ENCODE data around the gene MYO1H. TPM values are rescaled to one million over a fixed set of nuclear protein-coding genes. Genes with fewer than 3 reads are reported as not detected.

The MYO1H gene
- total and polyA plus RNA-seq, 2 of the 13 experiments (the other 11 are each of a cell fraction or from before 2014, with no cell fraction given), result not detected

DNA sequence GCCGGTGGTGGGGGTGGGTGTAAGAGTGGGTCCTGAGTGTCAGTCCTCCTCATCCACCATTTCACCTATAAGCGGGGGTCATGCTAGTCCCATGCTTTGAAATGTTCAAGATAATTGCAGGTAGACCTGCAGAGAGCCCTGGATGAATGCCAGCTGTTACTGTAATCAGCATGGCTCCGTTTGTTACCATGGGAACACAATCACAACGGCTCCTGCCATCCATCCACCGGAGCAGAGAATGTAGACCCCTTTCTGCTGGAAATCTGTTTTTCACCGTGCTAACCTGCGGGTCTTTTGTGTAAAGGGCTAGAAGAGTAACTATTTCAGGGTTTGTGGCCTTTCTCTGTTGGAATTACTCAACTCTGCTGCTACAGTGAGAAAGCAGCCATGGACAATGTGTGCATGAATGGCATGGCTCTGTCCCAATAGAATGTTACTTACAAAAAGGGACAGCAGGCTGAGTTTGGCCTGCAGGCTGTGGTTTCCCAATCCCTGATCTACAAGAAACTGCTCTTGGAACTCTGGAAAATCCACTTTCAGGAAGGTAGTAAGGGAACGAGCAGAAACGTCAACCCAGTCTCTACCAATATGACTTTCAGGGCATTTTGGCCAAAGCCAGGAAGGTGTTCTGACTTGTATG, 93.3 kb downstream of the MYO1H start:
- H3K4me2 ChIP-seq (ENCODE audit: low read depth, low read length), result no peak overlapping the region
- 40% methylated on average over 8 of the region's 9 CpGs for WGBS (ENCODE audit: low lambda C conversion rate)
- no peak overlapping the region for H3K4me3 ChIP-seq (replicated peaks in 1 of 3; ENCODE audit: insufficient read depth in 1 of 3, low read depth in 2 of 3, low read length in 3 of 3)
- H4K20me1 ChIP-seq (ENCODE audit: insufficient read depth, low read length), result no peaks in the 10 kb centered on the region
- no peaks in the 10 kb centered on the region for H3K27me3 ChIP-seq (ENCODE audit: control insufficient read depth in 1 of 2, insufficient read depth in 2 of 2, low read length in 2 of 2)
- ChIA-PET CTCF (ENCODE audit: low intra/inter-chr PET ratio, low total read pairs) (no interaction called here), POLR2A (no interaction called here)
- no peaks in the 10 kb centered on the region for H3K9me3 ChIP-seq (ENCODE audit: low read length)
- TF ChIP-seq ZNF468 (CRISPR knock-in tag; IDR thresholded peaks at IDR 0.05) (no peak), FOXA3 (CRISPR knock-in tag; IDR thresholded peaks at IDR 0.05) (no peak), ZNF24 (IDR thresholded peaks at IDR 0.05) (no peak), ZNF224 (CRISPR knock-in tag; IDR thresholded peaks at IDR 0.05) (no peak)
- DNase-seq (ENCODE audit: low spot score) (no peak), ATAC-seq (no peak), FAIRE-seq (no peak)
- no peak overlapping the region for H3K27ac ChIP-seq (ENCODE audit: extremely low read length, insufficient read depth, low read length)
- H2AFZ ChIP-seq (ENCODE audit: low read length), result no peak overlapping the region
- no TSS peak for BruUV-seq (replicated peaks)
- intact Hi-C loops (cut with micrococcal nuclease; ENCODE audit: unreplicated experiment), result no loop called here
- in situ Hi-C loops (cut with HindIII; ENCODE audit: extremely low pct_ligation_motif_present, low pct_unique_long_range_greater_than_20kb), result no loop called here
- no peaks in the 10 kb centered on the region for H3K36me3 ChIP-seq (replicated peaks in 1 of 2; ENCODE audit: control insufficient read depth in 1 of 2, insufficient read depth in 2 of 2, low read length in 2 of 2)
- no peak overlapping the region for H3K9ac ChIP-seq (ENCODE audit: insufficient read depth, low read depth, low read length)
- no peaks in the 10 kb centered on the region for H3K79me2 ChIP-seq (ENCODE audit: insufficient read depth, low read length)
- H3K4me1 ChIP-seq (ENCODE audit: insufficient read depth, low read length), result no peaks in the 10 kb centered on the region

DNA sequence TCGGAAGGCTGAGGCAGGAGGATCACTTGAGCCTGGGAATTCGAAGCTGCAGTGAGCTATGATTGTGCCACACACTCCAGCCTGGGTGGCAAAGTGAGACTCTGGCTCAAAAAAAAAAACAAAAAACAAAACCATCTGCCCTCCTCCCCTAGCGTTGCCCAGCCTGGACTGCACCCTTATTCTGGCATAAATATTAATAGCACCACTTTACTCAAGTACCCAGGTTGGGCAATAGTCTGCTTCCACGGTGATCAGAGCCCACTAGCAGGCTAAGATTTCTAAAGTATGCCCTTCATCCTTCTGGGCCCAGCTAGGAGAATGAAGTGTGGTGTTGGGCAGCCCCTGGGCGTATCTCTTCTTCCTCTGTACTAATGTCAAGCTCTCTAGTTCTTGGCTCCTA, 96.1 kb downstream of the MYO1H start:
- Histone ChIP-seq H3K79me2 (ENCODE audit: insufficient read depth, low read length) (no peaks in the 10 kb centered on the region), H3K4me1 (ENCODE audit: insufficient read depth, low read length) (peaks cover 9% of the 10 kb centered on the region), H3K27me3 (ENCODE audit: control insufficient read depth in 1 of 2, insufficient read depth in 2 of 2, low read length in 2 of 2) (no peaks in the 10 kb centered on the region), H2AFZ (ENCODE audit: low read length) (no peak overlapping the region), H4K20me1 (ENCODE audit: insufficient read depth, low read length) (no peaks in the 10 kb centered on the region), H3K9ac (ENCODE audit: insufficient read depth, low read depth, low read length) (no peak overlapping the region), H3K36me3 (replicated peaks in 1 of 2; ENCODE audit: control insufficient read depth in 1 of 2, insufficient read depth in 2 of 2, low read length in 2 of 2) (peaks cover 2 to 8% of the 10 kb centered on the region in 2 experiments; a peak in 3 of 5 replicates), H3K9me3 (ENCODE audit: low read length) (no peaks in the 10 kb centered on the region), H3K4me2 (ENCODE audit: low read depth, low read length) (no peak overlapping the region), H3K27ac (ENCODE audit: extremely low read length, insufficient read depth, low read length) (no peak overlapping the region), H3K4me3 (replicated peaks in 1 of 3; ENCODE audit: insufficient read depth in 1 of 3, low read depth in 2 of 3, low read length in 3 of 3) (no peak overlapping the region)
- ChIA-PET POLR2A (no interaction called here), CTCF (ENCODE audit: low intra/inter-chr PET ratio, low total read pairs) (no interaction called here)
- in situ Hi-C loops (cut with HindIII; ENCODE audit: extremely low pct_ligation_motif_present, low pct_unique_long_range_greater_than_20kb), result no loop called here
- intact Hi-C loops (cut with micrococcal nuclease; ENCODE audit: unreplicated experiment), result no loop called here
- no peak for DNase-seq (ENCODE audit: low spot score)
- no TSS peak for BruUV-seq (replicated peaks)
- 88% methylated on average over 5 of the region's 5 CpGs for WGBS (ENCODE audit: low lambda C conversion rate)
- ATAC-seq, result no peak
- FAIRE-seq, result no peak
- TF ChIP-seq, protein P1, sequence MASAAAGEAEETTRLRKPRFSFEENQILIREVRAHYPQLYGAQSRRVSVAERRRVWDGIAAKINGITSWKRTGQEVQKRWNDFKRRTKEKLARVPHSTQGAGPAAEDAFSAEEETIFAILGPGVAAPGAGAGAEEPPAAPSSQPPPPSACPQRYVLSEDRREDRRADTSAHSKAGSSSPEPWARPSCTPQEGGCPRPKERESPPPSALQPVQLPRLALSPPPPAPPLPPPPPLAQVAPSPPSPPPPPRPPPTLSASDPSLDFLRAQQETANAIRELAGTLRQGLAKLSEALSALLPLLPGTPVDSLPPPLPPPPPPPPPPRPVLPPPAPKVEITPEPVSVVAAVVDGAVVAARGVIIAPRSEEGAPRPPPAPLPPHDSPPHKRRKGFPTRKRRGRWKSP (CRISPR knock-in tag; IDR thresholded peaks at IDR 0.05), result no peak
- TF ChIP-seq RARA (CRISPR knock-in tag; IDR thresholded peaks at IDR 0.05), result no peak
- TF ChIP-seq THAP11 (CRISPR knock-in tag; IDR thresholded peaks at IDR 0.05), result no peak
- TF ChIP-seq ZNF34 (CRISPR knock-in tag; IDR thresholded peaks at IDR 0.05; ENCODE audit: borderline replicate concordance), result no peak
- TF ChIP-seq MYNN (CRISPR knock-in tag; IDR thresholded peaks at IDR 0.05; ENCODE audit: low read depth), result no peak
- TF ChIP-seq ZNF724P (CRISPR knock-in tag; IDR thresholded peaks at IDR 0.05; ENCODE audit: borderline replicate concordance), result no peak
- TF ChIP-seq KAT2B (IDR thresholded peaks at IDR 0.05; ENCODE audit: borderline replicate concordance, low read depth, low read length), result no peak
- TF ChIP-seq ATF1 (CRISPR knock-in tag; IDR thresholded peaks at IDR 0.05), result no peak
- TF ChIP-seq ZNF547 (CRISPR knock-in tag; IDR thresholded peaks at IDR 0.05), result no peak
- TF ChIP-seq, protein P2, sequence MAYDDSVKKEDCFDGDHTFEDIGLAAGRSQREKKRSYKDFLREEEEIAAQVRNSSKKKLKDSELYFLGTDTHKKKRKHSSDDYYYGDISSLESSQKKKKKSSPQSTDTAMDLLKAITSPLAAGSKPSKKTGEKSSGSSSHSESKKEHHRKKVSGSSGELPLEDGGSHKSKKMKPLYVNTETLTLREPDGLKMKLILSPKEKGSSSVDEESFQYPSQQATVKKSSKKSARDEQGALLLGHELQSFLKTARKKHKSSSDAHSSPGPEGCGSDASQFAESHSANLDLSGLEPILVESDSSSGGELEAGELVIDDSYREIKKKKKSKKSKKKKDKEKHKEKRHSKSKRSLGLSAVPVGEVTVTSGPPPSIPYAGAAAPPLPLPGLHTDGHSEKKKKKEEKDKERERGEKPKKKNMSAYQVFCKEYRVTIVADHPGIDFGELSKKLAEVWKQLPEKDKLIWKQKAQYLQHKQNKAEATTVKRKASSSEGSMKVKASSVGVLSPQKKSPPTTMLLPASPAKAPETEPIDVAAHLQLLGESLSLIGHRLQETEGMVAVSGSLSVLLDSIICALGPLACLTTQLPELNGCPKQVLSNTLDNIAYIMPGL (CRISPR knock-in tag; IDR thresholded peaks at IDR 0.05; ENCODE audit: borderline replicate concordance in 1 of 2, low read depth in 1 of 2), result no peak
- no peak for TF ChIP-seq ADNP (CRISPR knock-in tag; IDR thresholded peaks at IDR 0.05)
- no peak for TF ChIP-seq IKZF1 (IDR thresholded peaks at IDR 0.05)
- no peak for TF ChIP-seq ZNF614 (CRISPR knock-in tag; IDR thresholded peaks at IDR 0.05; ENCODE audit: borderline replicate concordance)
- no peak for TF ChIP-seq ZNF33B (CRISPR knock-in tag; IDR thresholded peaks at IDR 0.05)
- no peak for TF ChIP-seq ZMYM3 (CRISPR knock-in tag; IDR thresholded peaks at IDR 0.05)

All from HepG2 (cell line).